Liver (tissue), 9 donors: ENCODE results near the gene CNIH2. TPM values are rescaled to one million over a fixed set of nuclear protein-coding genes. Genes with fewer than 3 reads are reported as not detected.

Experiments
- DNase-seq: peaks from one replicate; pipeline ENCODE4 v3.0.0-alpha.2; 2017; ENCODE audit warnings: low spot score
- H3K27ac ChIP-seq, 2 donors: one replicate each; pipeline ENCODE4 v1.7.0; 2013; ENCODE audit warnings: inconsistent platforms in 2 of 2, low read length in 2 of 2, control low read depth in 1 of 2, low read depth in 1 of 2, mild to moderate bottlenecking in 1 of 2
- H3K27me3 ChIP-seq, 4 donors: one replicate each; pipeline versions ENCODE4 v1.6.1 to v1.7.0; 2013; ENCODE audit warnings: low read length in 3 of 4, inconsistent platforms in 1 of 4, mild to moderate bottlenecking in 1 of 4, moderate library complexity in 1 of 4; ENCODE audit not compliant: control insufficient read depth in 4 of 4, insufficient read depth in 4 of 4
- H3K36me3 ChIP-seq, 4 donors: one replicate each; pipeline versions ENCODE4 v1.6.1 to v1.7.0; 2013; ENCODE audit warnings: low read length in 3 of 4, mild to moderate bottlenecking in 3 of 4, low read depth in 1 of 4, moderate library complexity in 1 of 4; ENCODE audit not compliant: control insufficient read depth in 4 of 4, insufficient read depth in 3 of 4
- H3K4me1 ChIP-seq, 4 donors: one replicate each; pipeline versions ENCODE4 v1.6.1 to v1.7.0; 2013; ENCODE audit warnings: low read length in 3 of 4, mild to moderate bottlenecking in 3 of 4, moderate library complexity in 1 of 4; ENCODE audit not compliant: control insufficient read depth in 4 of 4, insufficient read depth in 4 of 4
- H3K4me3 ChIP-seq, 3 donors: one replicate each; pipeline versions ENCODE4 v1.6.1 to v1.7.0; 2013; ENCODE audit warnings: low read length in 3 of 3, control low read depth in 1 of 3, low read depth in 1 of 3, mild to moderate bottlenecking in 1 of 3
- H3K9ac ChIP-seq, 2 donors: one replicate each; pipeline ENCODE4 v1.7.0; 2013; ENCODE audit warnings: low read length in 2 of 2, mild to moderate bottlenecking in 2 of 2, moderate library complexity in 2 of 2, control low read depth in 1 of 2, low read depth in 1 of 2
- H3K9me3 ChIP-seq, 4 donors: one replicate each; pipeline versions ENCODE4 v1.6.1 to v1.7.0; 2013; ENCODE audit warnings: low read length in 3 of 4; ENCODE audit not compliant: control insufficient read depth in 4 of 4
- EGR1 ChIP-seq, 2 donors: IDR thresholded peaks; 2 replicates each; pipeline ENCODE4 v1.6.1; 2016 to 2018; ENCODE audit warnings: antibody characterized with exemption in 2 of 2, low read depth in 2 of 2
- FOXA1 ChIP-seq: IDR thresholded peaks from 2 replicates; pipeline ENCODE4 v1.6.1; 2016; ENCODE audit warnings: antibody characterized with exemption
- FOXA2 ChIP-seq: IDR thresholded peaks from 2 replicates; pipeline ENCODE4 v1.6.1; 2016; ENCODE audit warnings: antibody characterized with exemption
- GABPA ChIP-seq, 2 donors: IDR thresholded peaks in 1 of 2; conservative IDR thresholded peaks in 1 of 2; 2 replicates each; pipeline ENCODE4 v1.6.1; 2016; ENCODE audit warnings: antibody characterized with exemption in 2 of 2, mild to moderate bottlenecking in 1 of 2, moderate library complexity in 1 of 2
- HNF4A ChIP-seq, 2 donors: conservative IDR thresholded peaks; 2 replicates each; pipeline ENCODE4 v1.6.1; 2016; ENCODE audit warnings: antibody characterized with exemption in 2 of 2, mild to moderate bottlenecking in 2 of 2
- HNF4G ChIP-seq: IDR thresholded peaks from 2 replicates; pipeline ENCODE4 v1.6.1; 2016; ENCODE audit warnings: antibody characterized with exemption
- JUND ChIP-seq, 2 donors: IDR thresholded peaks; 2 replicates each; pipeline ENCODE4 v1.6.1; 2016; ENCODE audit warnings: antibody characterized with exemption in 2 of 2
- NR2F2 ChIP-seq: IDR thresholded peaks from 2 replicates; pipeline ENCODE4 v1.6.1; 2016; ENCODE audit warnings: antibody characterized with exemption
- RAD21 ChIP-seq, 2 donors: IDR thresholded peaks; 2 replicates each; pipeline ENCODE4 v1.6.1; 2016; ENCODE audit warnings: antibody characterized with exemption in 2 of 2, mild to moderate bottlenecking in 2 of 2
- YY1 ChIP-seq: IDR thresholded peaks from 2 replicates; pipeline ENCODE4 v1.6.1; 2016; ENCODE audit warnings: antibody characterized with exemption, mild to moderate bottlenecking
- WGBS: extraction: QIAGEN DNeasy Blood & Tissue Kit; methylation state at CpG from one replicate; pipeline ENCODE4 v1.1.7; 2013; 5-methylcytosine and 5-hydroxymethylcytosine counted together
- polyA plus RNA-seq, 2 donors: library from polyadenylated mRNA; stranded (reverse) in 1 of 2; unstranded in 1 of 2; fragments of 200-250 nt in 1 of 2; fragments of >200 nt in 1 of 2; fragmentation: Nextera tagmentation in 1 of 2; extraction: Ambion mirVana in 1 of 2; gene quantifications; one replicate each; pipeline versions ENCODE4 v1.2.1 to v1.2.3, GENCODE V29; 2013 to 2015
- total RNA-seq, 2 donors: library from RNA; depleted of rRNA; stranded (reverse); fragments of >200 nt; gene quantifications; one replicate each; pipeline ENCODE4 v1.2.3, GENCODE V29; 2014
- TF ChIP-seq, protein P1 (sequence below): IDR thresholded peaks from 2 replicates; pipeline ENCODE4 v1.6.1; 2016; ENCODE audit warnings: antibody characterized with exemption
- TF ChIP-seq, protein P2 (sequence below): IDR thresholded peaks from 2 replicates; pipeline ENCODE4 v1.6.1; 2016; ENCODE audit warnings: antibody characterized with exemption
- TF ChIP-seq, protein P3 (sequence below): fragments of 150-350 bp; IDR thresholded peaks from 2 replicates; pipeline ENCODE4 v1.5.1; 2017; ENCODE audit warnings: improper control_type of control experiment, low read depth, low read length; ENCODE audit not compliant: missing input control
- TF ChIP-seq, protein P4 (sequence below): IDR thresholded peaks from 2 replicates; pipeline ENCODE4 v1.6.1; 2016; ENCODE audit warnings: antibody characterized with exemption, mild to moderate bottlenecking
- TF ChIP-seq, protein P5 (sequence below): IDR thresholded peaks from 2 replicates; pipeline ENCODE4 v1.6.1; 2016; ENCODE audit warnings: antibody characterized with exemption
- donor health status: healthy.
- donor health status: healthy.
- donor health status: healthy.
- donor health status: healthy.
- donor health status: healthy.

CNIH2 gene
- total and polyA plus RNA-seq, 4 donors, result 0.07 TPM; not detected in 3

DNA sequence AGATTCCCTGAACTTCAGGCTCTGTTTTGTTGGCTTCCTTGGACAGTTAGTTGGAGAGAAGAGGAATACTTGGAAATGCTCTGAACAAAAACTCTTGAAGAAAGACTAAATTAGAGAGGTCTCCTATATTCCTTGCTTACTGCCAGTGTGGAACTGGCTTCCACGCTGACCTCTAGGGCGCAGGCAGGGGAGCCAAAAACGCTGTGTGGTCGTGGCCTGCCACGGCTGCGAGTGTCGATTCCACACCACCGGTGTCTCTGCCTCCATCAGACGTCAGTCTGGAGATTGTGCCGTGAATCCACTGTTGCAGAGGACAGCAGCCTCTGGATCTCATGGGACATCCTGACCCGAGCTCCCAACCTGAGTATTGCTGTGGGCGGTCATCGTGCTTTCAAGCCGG lies 47.0 kb upstream of the CNIH2 start:
- Histone ChIP-seq H3K36me3 (peaks cover 3 to 25% (median 14%) of the 10 kb centered on the region in 4 donors), H3K4me3 (no peak overlapping the region), H3K27ac (no peak overlapping the region), H3K27me3 (no peaks in the 10 kb centered on the region), H3K9ac (no peak overlapping the region), H3K9me3 (no peaks in the 10 kb centered on the region), H3K4me1 (no peaks in the 10 kb centered on the region)
- DNase-seq, result no peak
- whole genome bisulfite sequencing, result 96% methylated on average over 14 of the region's 14 CpGs
- TF ChIP-seq, protein P1, sequence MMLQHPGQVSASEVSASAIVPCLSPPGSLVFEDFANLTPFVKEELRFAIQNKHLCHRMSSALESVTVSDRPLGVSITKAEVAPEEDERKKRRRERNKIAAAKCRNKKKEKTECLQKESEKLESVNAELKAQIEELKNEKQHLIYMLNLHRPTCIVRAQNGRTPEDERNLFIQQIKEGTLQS, result no peak
- TF ChIP-seq, protein P2, sequence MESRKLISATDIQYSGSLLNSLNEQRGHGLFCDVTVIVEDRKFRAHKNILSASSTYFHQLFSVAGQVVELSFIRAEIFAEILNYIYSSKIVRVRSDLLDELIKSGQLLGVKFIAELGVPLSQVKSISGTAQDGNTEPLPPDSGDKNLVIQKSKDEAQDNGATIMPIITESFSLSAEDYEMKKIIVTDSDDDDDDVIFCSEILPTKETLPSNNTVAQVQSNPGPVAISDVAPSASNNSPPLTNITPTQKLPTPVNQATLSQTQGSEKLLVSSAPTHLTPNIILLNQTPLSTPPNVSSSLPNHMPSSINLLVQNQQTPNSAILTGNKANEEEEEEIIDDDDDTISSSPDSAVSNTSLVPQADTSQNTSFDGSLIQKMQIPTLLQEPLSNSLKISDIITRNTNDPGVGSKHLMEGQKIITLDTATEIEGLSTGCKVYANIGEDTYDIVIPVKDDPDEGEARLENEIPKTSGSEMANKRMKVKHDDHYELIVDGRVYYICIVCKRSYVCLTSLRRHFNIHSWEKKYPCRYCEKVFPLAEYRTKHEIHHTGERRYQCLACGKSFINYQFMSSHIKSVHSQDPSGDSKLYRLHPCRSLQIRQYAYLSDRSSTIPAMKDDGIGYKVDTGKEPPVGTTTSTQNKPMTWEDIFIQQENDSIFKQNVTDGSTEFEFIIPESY, result no peak
- TF ChIP-seq EGR1 (IDR thresholded peaks at IDR 0.05; ENCODE audit: low read depth in 2 of 2) (no peak), JUND (IDR thresholded peaks at IDR 0.05) (no peak), FOXA2 (no peak), NR2F2 (no peak), HNF4G (no peak)
- TF ChIP-seq, protein P3, sequence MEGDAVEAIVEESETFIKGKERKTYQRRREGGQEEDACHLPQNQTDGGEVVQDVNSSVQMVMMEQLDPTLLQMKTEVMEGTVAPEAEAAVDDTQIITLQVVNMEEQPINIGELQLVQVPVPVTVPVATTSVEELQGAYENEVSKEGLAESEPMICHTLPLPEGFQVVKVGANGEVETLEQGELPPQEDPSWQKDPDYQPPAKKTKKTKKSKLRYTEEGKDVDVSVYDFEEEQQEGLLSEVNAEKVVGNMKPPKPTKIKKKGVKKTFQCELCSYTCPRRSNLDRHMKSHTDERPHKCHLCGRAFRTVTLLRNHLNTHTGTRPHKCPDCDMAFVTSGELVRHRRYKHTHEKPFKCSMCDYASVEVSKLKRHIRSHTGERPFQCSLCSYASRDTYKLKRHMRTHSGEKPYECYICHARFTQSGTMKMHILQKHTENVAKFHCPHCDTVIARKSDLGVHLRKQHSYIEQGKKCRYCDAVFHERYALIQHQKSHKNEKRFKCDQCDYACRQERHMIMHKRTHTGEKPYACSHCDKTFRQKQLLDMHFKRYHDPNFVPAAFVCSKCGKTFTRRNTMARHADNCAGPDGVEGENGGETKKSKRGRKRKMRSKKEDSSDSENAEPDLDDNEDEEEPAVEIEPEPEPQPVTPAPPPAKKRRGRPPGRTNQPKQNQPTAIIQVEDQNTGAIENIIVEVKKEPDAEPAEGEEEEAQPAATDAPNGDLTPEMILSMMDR, result no peak
- TF ChIP-seq, protein P4, sequence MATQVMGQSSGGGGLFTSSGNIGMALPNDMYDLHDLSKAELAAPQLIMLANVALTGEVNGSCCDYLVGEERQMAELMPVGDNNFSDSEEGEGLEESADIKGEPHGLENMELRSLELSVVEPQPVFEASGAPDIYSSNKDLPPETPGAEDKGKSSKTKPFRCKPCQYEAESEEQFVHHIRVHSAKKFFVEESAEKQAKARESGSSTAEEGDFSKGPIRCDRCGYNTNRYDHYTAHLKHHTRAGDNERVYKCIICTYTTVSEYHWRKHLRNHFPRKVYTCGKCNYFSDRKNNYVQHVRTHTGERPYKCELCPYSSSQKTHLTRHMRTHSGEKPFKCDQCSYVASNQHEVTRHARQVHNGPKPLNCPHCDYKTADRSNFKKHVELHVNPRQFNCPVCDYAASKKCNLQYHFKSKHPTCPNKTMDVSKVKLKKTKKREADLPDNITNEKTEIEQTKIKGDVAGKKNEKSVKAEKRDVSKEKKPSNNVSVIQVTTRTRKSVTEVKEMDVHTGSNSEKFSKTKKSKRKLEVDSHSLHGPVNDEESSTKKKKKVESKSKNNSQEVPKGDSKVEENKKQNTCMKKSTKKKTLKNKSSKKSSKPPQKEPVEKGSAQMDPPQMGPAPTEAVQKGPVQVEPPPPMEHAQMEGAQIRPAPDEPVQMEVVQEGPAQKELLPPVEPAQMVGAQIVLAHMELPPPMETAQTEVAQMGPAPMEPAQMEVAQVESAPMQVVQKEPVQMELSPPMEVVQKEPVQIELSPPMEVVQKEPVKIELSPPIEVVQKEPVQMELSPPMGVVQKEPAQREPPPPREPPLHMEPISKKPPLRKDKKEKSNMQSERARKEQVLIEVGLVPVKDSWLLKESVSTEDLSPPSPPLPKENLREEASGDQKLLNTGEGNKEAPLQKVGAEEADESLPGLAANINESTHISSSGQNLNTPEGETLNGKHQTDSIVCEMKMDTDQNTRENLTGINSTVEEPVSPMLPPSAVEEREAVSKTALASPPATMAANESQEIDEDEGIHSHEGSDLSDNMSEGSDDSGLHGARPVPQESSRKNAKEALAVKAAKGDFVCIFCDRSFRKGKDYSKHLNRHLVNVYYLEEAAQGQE, result no peak

DNA sequence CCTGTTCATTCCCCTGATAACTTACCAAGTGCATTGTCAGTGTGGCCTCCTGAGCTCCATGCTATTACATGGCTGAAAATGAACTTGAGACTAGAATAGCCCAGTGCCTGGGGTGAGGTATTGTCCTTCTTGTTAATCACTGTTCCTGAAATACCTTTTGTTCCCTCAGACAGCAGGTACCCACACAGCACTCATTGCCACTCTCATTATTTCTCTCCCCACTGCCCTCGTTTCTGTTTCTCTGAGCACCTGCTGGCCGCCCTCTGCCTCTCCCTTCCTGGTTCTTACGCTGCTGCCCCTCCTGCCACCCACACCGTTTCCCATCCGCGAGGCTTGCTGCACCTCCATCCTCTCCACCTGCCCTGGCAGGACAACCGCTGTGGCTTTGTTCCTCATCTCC lies 46.4 kb upstream of the CNIH2 start:
- Histone ChIP-seq H3K4me3 (no peak overlapping the region), H3K27me3 (no peaks in the 10 kb centered on the region), H3K9me3 (no peaks in the 10 kb centered on the region), H3K36me3 (peaks cover 3 to 28% (median 14%) of the 10 kb centered on the region in 4 donors), H3K9ac (no peak overlapping the region), H3K4me1 (no peaks in the 10 kb centered on the region), H3K27ac (no peak overlapping the region)
- DNase-seq, result no peak
- 92% methylated on average over 7 of the region's 7 CpGs for WGBS
- TF ChIP-seq, protein P2, result no peak
- TF ChIP-seq GABPA (IDR thresholded peaks at IDR 0.05 in 1 of 2, conservative IDR thresholded peaks at IDR 0.05 in 1 of 2) (no peak), HNF4A (conservative IDR thresholded peaks at IDR 0.05) (no peak), EGR1 (IDR thresholded peaks at IDR 0.05; ENCODE audit: low read depth in 2 of 2) (no peak), RAD21 (IDR thresholded peaks at IDR 0.05) (no peak), YY1 (no peak), FOXA1 (no peak)
- TF ChIP-seq, protein P3, result no peak
- TF ChIP-seq, protein P4, result no peak
- TF ChIP-seq, protein P5, sequence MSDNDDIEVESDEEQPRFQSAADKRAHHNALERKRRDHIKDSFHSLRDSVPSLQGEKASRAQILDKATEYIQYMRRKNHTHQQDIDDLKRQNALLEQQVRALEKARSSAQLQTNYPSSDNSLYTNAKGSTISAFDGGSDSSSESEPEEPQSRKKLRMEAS, result no peak
- TF ChIP-seq, protein P1, result no peak
